ENCODE data around the gene PPP1R9B.

DNA sequence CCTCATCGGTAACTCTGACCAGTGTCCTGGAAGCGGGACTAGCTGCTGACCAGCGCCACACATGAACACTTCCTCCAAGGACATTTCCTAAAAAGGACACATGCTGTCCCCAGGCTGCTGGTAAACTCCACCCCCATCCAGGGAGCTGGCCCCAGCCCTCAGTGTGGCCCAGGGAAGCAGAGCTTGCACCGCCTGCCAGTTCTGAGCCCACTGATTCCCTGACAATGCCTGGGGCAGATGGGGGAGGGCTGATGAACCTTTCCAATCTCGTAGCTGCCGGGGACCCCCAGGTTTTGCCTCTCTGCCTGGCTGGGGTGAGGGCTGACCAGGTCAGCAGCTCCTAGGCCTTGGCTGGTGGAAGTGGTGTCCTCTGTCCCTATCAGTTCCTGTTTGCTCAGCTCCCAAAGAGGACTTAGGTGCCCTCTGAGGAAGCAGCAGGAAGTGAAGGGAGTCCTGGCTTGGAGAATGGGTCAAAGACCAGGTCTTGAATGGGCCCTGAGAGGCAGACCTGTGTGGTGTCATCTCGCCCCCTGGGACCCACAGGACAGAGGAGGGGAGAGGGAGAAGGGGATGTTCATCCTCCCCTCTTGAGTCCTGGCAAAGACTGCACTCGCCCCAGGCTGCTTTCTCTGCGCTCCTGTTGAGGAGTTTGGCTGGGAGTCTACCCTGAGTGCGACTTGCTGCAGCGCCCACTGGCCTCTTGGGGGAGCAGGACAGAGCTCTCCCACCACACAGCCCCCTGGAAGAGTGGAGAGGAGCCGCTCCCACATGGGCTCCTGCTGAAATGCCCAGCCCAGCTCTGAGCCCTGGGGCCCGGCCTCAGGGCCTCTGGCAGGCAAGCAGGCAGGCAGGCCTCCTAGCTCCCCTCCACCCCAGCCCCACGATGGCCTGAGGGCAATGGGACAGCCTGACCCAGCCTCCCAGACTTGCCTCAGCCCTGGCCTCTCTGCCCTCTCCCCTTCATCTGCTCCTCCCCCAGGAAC is 38.5 kb downstream of the PPP1R9B start:
- TF ChIP-seq, protein P1, sequence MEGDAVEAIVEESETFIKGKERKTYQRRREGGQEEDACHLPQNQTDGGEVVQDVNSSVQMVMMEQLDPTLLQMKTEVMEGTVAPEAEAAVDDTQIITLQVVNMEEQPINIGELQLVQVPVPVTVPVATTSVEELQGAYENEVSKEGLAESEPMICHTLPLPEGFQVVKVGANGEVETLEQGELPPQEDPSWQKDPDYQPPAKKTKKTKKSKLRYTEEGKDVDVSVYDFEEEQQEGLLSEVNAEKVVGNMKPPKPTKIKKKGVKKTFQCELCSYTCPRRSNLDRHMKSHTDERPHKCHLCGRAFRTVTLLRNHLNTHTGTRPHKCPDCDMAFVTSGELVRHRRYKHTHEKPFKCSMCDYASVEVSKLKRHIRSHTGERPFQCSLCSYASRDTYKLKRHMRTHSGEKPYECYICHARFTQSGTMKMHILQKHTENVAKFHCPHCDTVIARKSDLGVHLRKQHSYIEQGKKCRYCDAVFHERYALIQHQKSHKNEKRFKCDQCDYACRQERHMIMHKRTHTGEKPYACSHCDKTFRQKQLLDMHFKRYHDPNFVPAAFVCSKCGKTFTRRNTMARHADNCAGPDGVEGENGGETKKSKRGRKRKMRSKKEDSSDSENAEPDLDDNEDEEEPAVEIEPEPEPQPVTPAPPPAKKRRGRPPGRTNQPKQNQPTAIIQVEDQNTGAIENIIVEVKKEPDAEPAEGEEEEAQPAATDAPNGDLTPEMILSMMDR (IDR thresholded peaks at IDR 0.05) = no peak
- no peak for TF ChIP-seq POLR2A (IDR thresholded peaks at IDR 0.05)
